ENCODE data around the gene EFCAB8. TPM values are rescaled to one million over a fixed set of nuclear protein-coding genes. Genes with fewer than 3 reads are reported as not detected.

The EFCAB8 gene
- total and polyA plus RNA-seq, 11 donors = 0.03 to 0.29 (median 0.08) TPM; not detected in 8

DNA sequence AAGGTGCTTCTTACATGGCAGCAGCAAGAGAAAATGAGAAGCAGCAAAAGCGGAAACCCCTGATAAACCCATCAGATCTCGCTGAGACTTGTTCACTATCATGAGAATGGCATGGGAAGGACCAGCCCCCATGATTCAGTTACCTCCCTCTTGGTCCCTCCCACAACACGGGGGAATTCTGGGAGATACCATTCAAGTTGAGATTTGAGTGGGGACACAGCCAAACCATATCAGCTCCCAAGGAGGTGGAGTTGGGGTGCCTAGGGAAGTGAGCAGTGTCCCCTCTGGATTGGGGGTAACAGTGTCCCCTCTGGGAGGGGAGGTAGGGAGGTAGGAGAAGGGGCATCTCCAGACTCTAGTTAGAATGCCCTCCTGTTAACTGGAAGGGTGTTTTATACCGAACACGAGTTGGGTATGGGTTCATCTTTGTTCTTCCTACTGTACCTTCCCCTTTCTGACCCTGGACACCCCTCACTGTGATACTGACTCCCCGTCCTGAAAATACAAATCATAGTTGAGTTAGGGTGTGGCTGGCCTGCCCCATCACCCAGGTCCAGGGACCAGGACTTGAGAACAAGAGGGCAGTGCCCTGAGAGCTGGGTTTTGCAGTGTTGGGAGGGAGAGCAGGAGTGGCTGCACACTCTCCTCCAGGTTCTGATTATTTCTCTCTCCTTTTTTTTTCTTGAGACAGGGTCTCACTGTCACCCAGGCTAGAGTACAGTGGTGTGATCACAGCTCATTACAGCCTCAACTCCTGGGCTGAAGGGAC, 62.0 kb downstream of the EFCAB8 start:
- intact Hi-C loops (cut with DNase I) = no loop called here
- H3K4me1 ChIP-seq = no peaks in the 10 kb centered on the region
- H3K27me3 ChIP-seq = no peaks in the 10 kb centered on the region
- WGBS, 4 donors = 78 to 85% (median 81%) methylated on average over 6 of the region's 6 CpGs
- ATAC-seq (no peak), DNase-seq (no peak)
- peaks cover 0 to 11% (median 8%) of the 10 kb centered on the region in 12 donors for H3K9me3 ChIP-seq
- TF ChIP-seq POLR2A (IDR thresholded peaks at IDR 0.05) = no peak
- no peak for TF ChIP-seq CTCF (IDR thresholded peaks at IDR 0.05)
- no peak overlapping the region for H3K27ac ChIP-seq
- no peaks in the 10 kb centered on the region for H3K36me3 ChIP-seq
- H3K4me3 ChIP-seq = no peak overlapping the region

DNA sequence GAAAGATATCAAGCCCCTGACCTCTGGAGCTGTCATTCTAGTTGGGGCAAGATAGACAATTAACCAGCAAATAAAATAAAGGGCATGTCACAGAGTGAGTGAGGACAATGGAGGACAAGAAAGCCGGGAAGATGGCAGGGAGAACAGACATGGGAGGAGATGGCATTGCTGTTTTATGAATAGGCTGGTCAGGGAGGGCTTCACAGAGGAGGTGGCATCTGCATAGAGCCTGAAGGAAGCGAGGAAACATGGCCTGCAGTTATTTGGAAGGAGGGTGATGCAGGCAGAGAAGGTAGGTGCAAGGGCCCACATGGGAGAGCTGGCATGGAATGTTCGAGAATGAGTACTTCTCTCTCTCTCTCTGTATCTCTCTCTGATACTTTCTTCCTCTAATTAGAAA, 63.7 kb downstream of the EFCAB8 start:
- Histone ChIP-seq H3K36me3 (no peaks in the 10 kb centered on the region), H3K4me1 (no peaks in the 10 kb centered on the region), H3K4me3 (no peak overlapping the region), H3K9me3 (no peaks in the 10 kb centered on the region), H3K27ac (no peak overlapping the region), H3K27me3 (no peaks in the 10 kb centered on the region)
- 77 to 88% (median 81%) methylated on average over 3 of the region's 3 CpGs for WGBS, 4 donors
- ATAC-seq = no peak
- DNase-seq = no peak
- intact Hi-C loops (cut with DNase I) = no loop called here
- TF ChIP-seq CTCF (IDR thresholded peaks at IDR 0.05) (no peak), POLR2A (IDR thresholded peaks at IDR 0.05) (no peak)

GRCh38 chr20:32924781-32925180, 66.1 kb downstream of the EFCAB8 start:
- H3K27ac ChIP-seq = no peak overlapping the region
- ATAC-seq = no peak
- WGBS, 4 donors = 89 to 100% (median 98%) methylated on average over 1 of the region's 1 CpG

More at GRCh38 chr20:32924781-32925180, 66.1 kb downstream of the EFCAB8 start:
- no peak for TF ChIP-seq CTCF (IDR thresholded peaks at IDR 0.05)
- TF ChIP-seq POLR2A (IDR thresholded peaks at IDR 0.05) = no peak
- no peaks in the 10 kb centered on the region for H3K4me1 ChIP-seq
- no peak for DNase-seq
- no peak overlapping the region for H3K4me3 ChIP-seq
- intact Hi-C loops (cut with DNase I) = no loop called here
- H3K9me3 ChIP-seq = no peaks in the 10 kb centered on the region
- no peaks in the 10 kb centered on the region for H3K36me3 ChIP-seq
- H3K27me3 ChIP-seq = peaks cover 0 to 3% (median 0%) of the 10 kb centered on the region in 9 donors

Measured in heart left ventricle (tissue), 16 donors.